HepG2 (cell line): ENCODE results near the gene AHSG. TPM values are rescaled to one million over a fixed set of nuclear protein-coding genes. Genes with fewer than 3 reads are reported as not detected.

Source experiments
- CEBPG ChIP-seq: IDR thresholded peaks from 2 replicates; pipeline ENCODE4 v1.6.1; 2016
- EEA1 ChIP-seq: sonication (generic); formaldehyde crosslinking; IDR thresholded peaks from 2 replicates; pipeline ENCODE4 v1.5.1; 2020; ENCODE audit warnings: mild to moderate bottlenecking, missing genetic modification reagents, borderline replicate concordance
- ETV5 ChIP-seq: IDR thresholded peaks from 2 replicates; pipeline ENCODE4 v1.6.1; 2018; ENCODE audit warnings: missing biosample characterization, missing genetic modification reagents, inconsistent platforms, borderline replicate concordance
- KAT7 ChIP-seq: IDR thresholded peaks from 2 replicates; pipeline ENCODE4 v1.6.1; 2018; ENCODE audit warnings: borderline replicate concordance, missing compliant biosample characterization
- NPAS2 ChIP-seq: sonication (generic); formaldehyde crosslinking; IDR thresholded peaks from 2 replicates; pipeline ENCODE4 v1.8.0; 2022; ENCODE audit warnings: mild to moderate bottlenecking, missing genetic modification reagents, borderline replicate concordance
- PAF1 ChIP-seq: IDR thresholded peaks from 2 replicates; pipeline ENCODE4 v1.6.1; 2016; ENCODE audit warnings: missing genetic modification reagents, missing compliant biosample characterization
- PRPF4 ChIP-seq: fragments of 200-400 bp; formaldehyde crosslinking; IDR thresholded peaks from 2 replicates; pipeline ENCODE4 v1.6.1; 2016; ENCODE audit warnings: low read length, low read depth; ENCODE audit not compliant: poor library complexity, severe bottlenecking
- SIX1 ChIP-seq: sonication (generic); formaldehyde crosslinking; IDR thresholded peaks from 2 replicates; pipeline ENCODE4 v1.4.0; 2020; ENCODE audit warnings: missing genetic modification reagents, borderline replicate concordance
- SMAD3 ChIP-seq: sonication (generic); formaldehyde crosslinking; IDR thresholded peaks from 2 replicates; pipeline ENCODE4 v1.4.0; 2020; ENCODE audit warnings: missing genetic modification reagents
- SP5 ChIP-seq: IDR thresholded peaks from 2 replicates; pipeline ENCODE4 v1.6.1; 2016; ENCODE audit warnings: low read depth, borderline replicate concordance
- TARDBP ChIP-seq: sonication (generic); formaldehyde crosslinking; IDR thresholded peaks from 2 replicates; pipeline ENCODE4 v1.8.0; 2022; ENCODE audit warnings: mild to moderate bottlenecking, missing genetic modification reagents
- ZNF34 ChIP-seq: sonication (generic); formaldehyde crosslinking; IDR thresholded peaks from 2 replicates; pipeline ENCODE4 v1.4.0; 2020; ENCODE audit warnings: mild to moderate bottlenecking, missing genetic modification reagents, borderline replicate concordance
- ZNF607 ChIP-seq: sonication (generic); formaldehyde crosslinking; IDR thresholded peaks from 2 replicates; pipeline ENCODE4 v1.5.1; 2020; ENCODE audit warnings: missing genetic modification reagents, mild to moderate bottlenecking, borderline replicate concordance
- ZNF615 ChIP-seq: sonication (generic); formaldehyde crosslinking; IDR thresholded peaks from 2 replicates; pipeline ENCODE4 v1.5.0; 2020; ENCODE audit warnings: mild to moderate bottlenecking, missing genetic modification reagents, borderline replicate concordance
- ZNF713 ChIP-seq: sonication (generic); formaldehyde crosslinking; IDR thresholded peaks from 2 replicates; pipeline ENCODE4 v1.4.0; 2020; ENCODE audit warnings: mild to moderate bottlenecking, missing genetic modification reagents
- polyA plus RNA-seq, 8 experiments: library from polyadenylated mRNA; depleted of rRNA in 3 of 8; stranded (reverse) in 7 of 8; unstranded in 1 of 8; fragments of >200 nt; fragmentation: Illumina TruSeq in 4 of 8; extraction: Trizol in 4 of 8; gene quantifications; 2 replicates each; pipeline versions ENCODE4 v1.2.1 to v1.2.3, GENCODE V29; 2011 to 2016; ENCODE audit warnings: low read depth in 4 of 8, missing spikeins in 1 of 8, mixed read lengths in 1 of 8; ENCODE audit not compliant: insufficient read depth in 1 of 8
- total RNA-seq, 5 experiments: library from RNA; depleted of rRNA; stranded (reverse); fragments of >200 nt; fragmentation: Illumina TruSeq; extraction: Trizol; gene quantifications; 2 replicates each; pipeline ENCODE4 v1.2.3, GENCODE V29; 2016; ENCODE audit warnings: low read depth in 1 of 5
- TF ChIP-seq, protein P1 (sequence below), 2 experiments: fragments of 450-650 bp in 1 of 2; sonication (generic) in 1 of 2; formaldehyde crosslinking in 1 of 2; IDR thresholded peaks; 2 replicates each; pipeline versions ENCODE4 v1.6.1 to v1.8.0; 2016 to 2022; ENCODE audit warnings: antibody characterized with exemption in 1 of 2, mild to moderate bottlenecking in 1 of 2, missing genetic modification reagents in 1 of 2
- TF ChIP-seq, protein P2 (sequence below): sonication (generic); formaldehyde crosslinking; IDR thresholded peaks from 2 replicates; pipeline ENCODE4 v1.4.0; 2020; ENCODE audit warnings: mild to moderate bottlenecking, missing genetic modification reagents
- TF ChIP-seq, protein P3 (sequence below): sonication (generic); formaldehyde crosslinking; conservative IDR thresholded peaks from 2 replicates; pipeline ENCODE4 v1.8.1; 2023; ENCODE audit warnings: missing genetic modification reagents

AHSG gene
- total and polyA plus RNA-seq, 2 of the 13 experiments (the other 11 are each of a cell fraction or from before 2014, with no cell fraction given), result 2,043 to 19,152 TPM

DNA sequence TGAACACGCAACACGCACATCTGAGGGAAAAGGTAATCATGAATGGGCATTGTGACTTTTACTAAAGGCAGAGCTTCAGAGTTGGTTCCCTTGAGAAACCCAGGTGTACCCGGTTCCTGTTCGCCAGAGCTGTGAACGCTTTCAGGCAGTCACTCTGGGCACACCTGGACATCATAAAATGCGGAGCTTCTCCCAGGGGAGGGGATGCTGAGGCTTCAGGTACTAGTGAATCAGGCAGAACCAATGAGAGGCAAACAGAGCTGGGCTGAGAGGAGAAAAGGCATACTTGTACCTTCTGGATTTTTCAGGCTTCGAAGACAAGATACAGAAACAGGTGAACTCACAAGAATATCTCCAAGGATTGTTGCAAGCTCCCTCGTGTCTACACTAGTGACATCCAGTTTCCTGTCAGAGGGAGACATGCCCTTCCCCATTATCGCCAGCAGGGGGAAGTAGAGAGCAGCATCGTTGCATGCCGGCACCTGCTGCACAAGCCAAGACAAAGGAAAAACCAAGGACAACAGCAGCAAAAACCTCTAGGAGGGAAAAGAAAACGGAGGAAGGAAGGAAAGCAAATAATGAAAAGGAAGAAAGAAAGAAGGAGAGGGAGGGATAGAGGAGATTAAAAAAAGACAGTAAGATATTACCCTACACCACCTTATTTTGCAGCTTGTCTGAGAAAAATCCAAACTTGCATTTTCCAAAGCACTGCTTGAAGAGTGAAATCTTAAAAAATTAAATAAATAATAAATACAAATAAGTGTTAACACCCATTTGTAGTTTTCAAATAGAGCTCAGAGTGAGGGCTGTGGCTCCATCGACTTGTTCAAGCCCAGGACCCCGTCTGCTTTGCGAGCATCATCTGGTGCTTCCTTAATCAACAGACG, 2.0 kb downstream of the AHSG start (continued):
- TF ChIP-seq, protein P1, sequence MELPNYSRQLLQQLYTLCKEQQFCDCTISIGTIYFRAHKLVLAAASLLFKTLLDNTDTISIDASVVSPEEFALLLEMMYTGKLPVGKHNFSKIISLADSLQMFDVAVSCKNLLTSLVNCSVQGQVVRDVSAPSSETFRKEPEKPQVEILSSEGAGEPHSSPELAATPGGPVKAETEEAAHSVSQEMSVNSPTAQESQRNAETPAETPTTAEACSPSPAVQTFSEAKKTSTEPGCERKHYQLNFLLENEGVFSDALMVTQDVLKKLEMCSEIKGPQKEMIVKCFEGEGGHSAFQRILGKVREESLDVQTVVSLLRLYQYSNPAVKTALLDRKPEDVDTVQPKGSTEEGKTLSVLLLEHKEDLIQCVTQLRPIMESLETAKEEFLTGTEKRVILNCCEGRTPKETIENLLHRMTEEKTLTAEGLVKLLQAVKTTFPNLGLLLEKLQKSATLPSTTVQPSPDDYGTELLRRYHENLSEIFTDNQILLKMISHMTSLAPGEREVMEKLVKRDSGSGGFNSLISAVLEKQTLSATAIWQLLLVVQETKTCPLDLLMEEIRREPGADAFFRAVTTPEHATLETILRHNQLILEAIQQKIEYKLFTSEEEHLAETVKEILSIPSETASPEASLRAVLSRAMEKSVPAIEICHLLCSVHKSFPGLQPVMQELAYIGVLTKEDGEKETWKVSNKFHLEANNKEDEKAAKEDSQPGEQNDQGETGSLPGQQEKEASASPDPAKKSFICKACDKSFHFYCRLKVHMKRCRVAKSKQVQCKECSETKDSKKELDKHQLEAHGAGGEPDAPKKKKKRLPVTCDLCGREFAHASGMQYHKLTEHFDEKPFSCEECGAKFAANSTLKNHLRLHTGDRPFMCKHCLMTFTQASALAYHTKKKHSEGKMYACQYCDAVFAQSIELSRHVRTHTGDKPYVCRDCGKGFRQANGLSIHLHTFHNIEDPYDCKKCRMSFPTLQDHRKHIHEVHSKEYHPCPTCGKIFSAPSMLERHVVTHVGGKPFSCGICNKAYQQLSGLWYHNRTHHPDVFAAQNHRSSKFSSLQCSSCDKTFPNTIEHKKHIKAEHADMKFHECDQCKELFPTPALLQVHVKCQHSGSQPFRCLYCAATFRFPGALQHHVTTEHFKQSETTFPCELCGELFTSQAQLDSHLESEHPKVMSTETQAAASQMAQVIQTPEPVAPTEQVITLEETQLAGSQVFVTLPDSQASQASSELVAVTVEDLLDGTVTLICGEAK (IDR thresholded peaks at IDR 0.05), result no peak
- TF ChIP-seq, protein P1 (CRISPR knock-in tag; IDR thresholded peaks at IDR 0.05), result no peak
- TF ChIP-seq TARDBP (CRISPR knock-in tag), result peak; percentile 82
- TF ChIP-seq ZNF607 (CRISPR knock-in tag), result no peak
- TF ChIP-seq ZNF34 (CRISPR knock-in tag), result peak; percentile 91; the same call in 1 of the 2 replicates
- TF ChIP-seq ETV5 (CRISPR knock-in tag), result 0 out of 2 replicates have a peak, but pooled peaks have one; percentile 0
- TF ChIP-seq PRPF4, result no peak
- 0 out of 2 replicates have a peak, but pooled peaks have one; percentile 60 for TF ChIP-seq ZNF713 (CRISPR knock-in tag)
- TF ChIP-seq ZNF615 (CRISPR knock-in tag), result peak; percentile 23; the same call in 1 of the 2 replicates
- peak; percentile 49; the same call in 1 of the 2 replicates for TF ChIP-seq KAT7 (CRISPR knock-in tag)
- TF ChIP-seq SMAD3 (CRISPR knock-in tag), result no peak; the same call in 1 of the 2 replicates
- TF ChIP-seq, protein P2, sequence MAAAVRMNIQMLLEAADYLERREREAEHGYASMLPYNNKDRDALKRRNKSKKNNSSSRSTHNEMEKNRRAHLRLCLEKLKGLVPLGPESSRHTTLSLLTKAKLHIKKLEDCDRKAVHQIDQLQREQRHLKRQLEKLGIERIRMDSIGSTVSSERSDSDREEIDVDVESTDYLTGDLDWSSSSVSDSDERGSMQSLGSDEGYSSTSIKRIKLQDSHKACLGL, result no peak
- TF ChIP-seq, protein P3, sequence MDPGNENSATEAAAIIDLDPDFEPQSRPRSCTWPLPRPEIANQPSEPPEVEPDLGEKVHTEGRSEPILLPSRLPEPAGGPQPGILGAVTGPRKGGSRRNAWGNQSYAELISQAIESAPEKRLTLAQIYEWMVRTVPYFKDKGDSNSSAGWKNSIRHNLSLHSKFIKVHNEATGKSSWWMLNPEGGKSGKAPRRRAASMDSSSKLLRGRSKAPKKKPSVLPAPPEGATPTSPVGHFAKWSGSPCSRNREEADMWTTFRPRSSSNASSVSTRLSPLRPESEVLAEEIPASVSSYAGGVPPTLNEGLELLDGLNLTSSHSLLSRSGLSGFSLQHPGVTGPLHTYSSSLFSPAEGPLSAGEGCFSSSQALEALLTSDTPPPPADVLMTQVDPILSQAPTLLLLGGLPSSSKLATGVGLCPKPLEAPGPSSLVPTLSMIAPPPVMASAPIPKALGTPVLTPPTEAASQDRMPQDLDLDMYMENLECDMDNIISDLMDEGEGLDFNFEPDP, result no peak
- TF ChIP-seq NPAS2 (CRISPR knock-in tag), result no peak
- peak; percentile 84 for TF ChIP-seq PAF1 (CRISPR knock-in tag)
- no peak for TF ChIP-seq EEA1 (CRISPR knock-in tag)
- no peak for TF ChIP-seq SIX1 (CRISPR knock-in tag)
- TF ChIP-seq CEBPG, result peak; percentile 25; the same call in 1 of the 2 replicates
- no peak for TF ChIP-seq SP5 (CRISPR knock-in tag)
